Measurements from ENCODE around the gene BAIAP2. TPM values are rescaled to one million over a fixed set of nuclear protein-coding genes. Genes with fewer than 3 reads are reported as not detected.

Gene BAIAP2
- polyA plus RNA-seq, 1 donor, result 13.6 TPM

- WGBS (ENCODE audit: insufficient coverage, low lambda C conversion rate), result no CpG with 5 or more reads among the region's 33 CpGs
- H3K27me3 ChIP-seq (ENCODE audit: control insufficient read depth, insufficient read depth, low read length), result no peaks in the 10 kb centered on the region
- no peak for DNase-seq
- H3K36me3 ChIP-seq (ENCODE audit: control insufficient read depth, insufficient read depth, low read length), result peaks cover 7% of the 10 kb centered on the region
- H3K4me3 ChIP-seq (ENCODE audit: low read length), result no peak overlapping the region
- no peaks in the 10 kb centered on the region for H3K9me3 ChIP-seq (ENCODE audit: control insufficient read depth, low read depth, low read length)
- H3K4me1 ChIP-seq (ENCODE audit: control insufficient read depth, insufficient read depth, low read length), result peaks cover 5% of the 10 kb centered on the region
- no peak overlapping the region for H3K27ac ChIP-seq (ENCODE audit: low read length)
These were observed 47.5 kb downstream of the BAIAP2 start for GRCh38 chr17:81082177-81083073.

- no peaks in the 10 kb centered on the region for H3K27me3 ChIP-seq (ENCODE audit: control insufficient read depth, insufficient read depth, low read length)
- DNase-seq, result peak in 1 of 2 donors; percentile 34
- H3K36me3 ChIP-seq (ENCODE audit: control insufficient read depth, insufficient read depth, low read length), result peaks cover 9% of the 10 kb centered on the region
- H3K4me1 ChIP-seq (ENCODE audit: control insufficient read depth, insufficient read depth, low read length), result peaks cover 5% of the 10 kb centered on the region
- no CpG with 5 or more reads among the region's 27 CpGs for WGBS (ENCODE audit: insufficient coverage, low lambda C conversion rate)
- no peaks in the 10 kb centered on the region for H3K9me3 ChIP-seq (ENCODE audit: control insufficient read depth, low read depth, low read length)
- no peak overlapping the region for H3K4me3 ChIP-seq (ENCODE audit: low read length)
- no peak overlapping the region for H3K27ac ChIP-seq (ENCODE audit: low read length)
These were observed 48.3 kb downstream of the BAIAP2 start for GRCh38 chr17:81083125-81083765.

GRCh38 chr17:81084680-81085419, 49.9 kb downstream of the BAIAP2 start:
- peaks cover 5% of the 10 kb centered on the region for H3K4me1 ChIP-seq (ENCODE audit: control insufficient read depth, insufficient read depth, low read length)
- H3K4me3 ChIP-seq (ENCODE audit: low read length), result no peak overlapping the region
- H3K9me3 ChIP-seq (ENCODE audit: control insufficient read depth, low read depth, low read length), result no peaks in the 10 kb centered on the region
- no peak for DNase-seq
- H3K27me3 ChIP-seq (ENCODE audit: control insufficient read depth, insufficient read depth, low read length), result no peaks in the 10 kb centered on the region
- H3K27ac ChIP-seq (ENCODE audit: low read length), result no peak overlapping the region
- no CpG with 5 or more reads among the region's 26 CpGs for WGBS (ENCODE audit: insufficient coverage, low lambda C conversion rate)
- H3K36me3 ChIP-seq (ENCODE audit: control insufficient read depth, insufficient read depth, low read length), result peaks cover 9% of the 10 kb centered on the region

- no CpG with 5 or more reads among the region's 20 CpGs for WGBS (ENCODE audit: insufficient coverage, low lambda C conversion rate)
- Histone ChIP-seq H3K27me3 (ENCODE audit: control insufficient read depth, insufficient read depth, low read length) (no peaks in the 10 kb centered on the region), H3K27ac (ENCODE audit: low read length) (no peak overlapping the region), H3K9me3 (ENCODE audit: control insufficient read depth, low read depth, low read length) (no peaks in the 10 kb centered on the region), H3K4me3 (ENCODE audit: low read length) (no peak overlapping the region), H3K4me1 (ENCODE audit: control insufficient read depth, insufficient read depth, low read length) (peaks cover 6% of the 10 kb centered on the region), H3K36me3 (ENCODE audit: control insufficient read depth, insufficient read depth, low read length) (peaks cover 9% of the 10 kb centered on the region)
- DNase-seq, result no peak
These were observed 50.5 kb downstream of the BAIAP2 start for GRCh38 chr17:81085420-81085911.

- peaks cover under 1% of the 10 kb centered on the region for H3K9me3 ChIP-seq (ENCODE audit: control insufficient read depth, low read depth, low read length)
- no peak overlapping the region for H3K27ac ChIP-seq (ENCODE audit: low read length)
- peaks cover 9% of the 10 kb centered on the region for H3K36me3 ChIP-seq (ENCODE audit: control insufficient read depth, insufficient read depth, low read length)
- peaks cover 9% of the 10 kb centered on the region for H3K4me1 ChIP-seq (ENCODE audit: control insufficient read depth, insufficient read depth, low read length)
- no CpG with 5 or more reads among the region's 32 CpGs for WGBS (ENCODE audit: insufficient coverage, low lambda C conversion rate)
- H3K4me3 ChIP-seq (ENCODE audit: low read length), result no peak overlapping the region
- DNase-seq, result no peak
- H3K27me3 ChIP-seq (ENCODE audit: control insufficient read depth, insufficient read depth, low read length), result no peaks in the 10 kb centered on the region
These were observed 52.0 kb downstream of the BAIAP2 start for GRCh38 chr17:81086789-81087551.

- DNase-seq, result peak; percentile 45 to 51
These were observed 55.6 kb downstream of the BAIAP2 start for GRCh38 chr17:81090361-81091136.

GRCh38 chr17:81091154-81091553, 56.2 kb downstream of the BAIAP2 start:
- Histone ChIP-seq H3K27me3 (ENCODE audit: control insufficient read depth, insufficient read depth, low read length) (peaks cover 2% of the 10 kb centered on the region), H3K36me3 (ENCODE audit: control insufficient read depth, insufficient read depth, low read length) (peaks cover 6% of the 10 kb centered on the region), H3K9me3 (ENCODE audit: control insufficient read depth, low read depth, low read length) (peaks cover 4% of the 10 kb centered on the region), H3K27ac (ENCODE audit: low read length) (no peak overlapping the region), H3K4me1 (ENCODE audit: control insufficient read depth, insufficient read depth, low read length) (peaks cover 21% of the 10 kb centered on the region), H3K4me3 (ENCODE audit: low read length) (no peak overlapping the region)
- WGBS (ENCODE audit: insufficient coverage, low lambda C conversion rate), result no CpG with 5 or more reads among the region's 9 CpGs
- DNase-seq, result no peak

More at GRCh38 chr17:81090361-81091136, 55.6 kb downstream of the BAIAP2 start:
- Histone ChIP-seq H3K9me3 (ENCODE audit: control insufficient read depth, low read depth, low read length) (peaks cover 4% of the 10 kb centered on the region), H3K27me3 (ENCODE audit: control insufficient read depth, insufficient read depth, low read length) (no peaks in the 10 kb centered on the region), H3K4me3 (ENCODE audit: low read length) (no peak overlapping the region), H3K4me1 (ENCODE audit: control insufficient read depth, insufficient read depth, low read length) (peaks cover 17% of the 10 kb centered on the region), H3K27ac (ENCODE audit: low read length) (no peak overlapping the region), H3K36me3 (ENCODE audit: control insufficient read depth, insufficient read depth, low read length) (peaks cover 6% of the 10 kb centered on the region)
- no CpG with 5 or more reads among the region's 26 CpGs for WGBS (ENCODE audit: insufficient coverage, low lambda C conversion rate)

- Histone ChIP-seq H3K27me3 (ENCODE audit: control insufficient read depth, insufficient read depth, low read length) (peaks cover 2% of the 10 kb centered on the region), H3K4me1 (ENCODE audit: control insufficient read depth, insufficient read depth, low read length) (peaks cover 23% of the 10 kb centered on the region), H3K36me3 (ENCODE audit: control insufficient read depth, insufficient read depth, low read length) (peaks cover 2% of the 10 kb centered on the region), H3K9me3 (ENCODE audit: control insufficient read depth, low read depth, low read length) (peaks cover 4% of the 10 kb centered on the region), H3K27ac (ENCODE audit: low read length) (no peak overlapping the region), H3K4me3 (ENCODE audit: low read length) (no peak overlapping the region)
- WGBS (ENCODE audit: insufficient coverage, low lambda C conversion rate), result no CpG with 5 or more reads among the region's 23 CpGs
- DNase-seq, result no peak
These were observed 57.0 kb downstream of the BAIAP2 start for GRCh38 chr17:81091774-81092517.

Data from large intestine (tissue), 3 donors.